LNCAP (cell line): ENCODE measurements around the gene TIMP3.

Source experiments
- CTCF ChIP-seq: fragments of 450-650 bp; IDR thresholded peaks from 2 replicates; pipeline ENCODE4 v1.5.1; 2017; ENCODE audit warnings: mild to moderate bottlenecking

The TIMP3 gene

GRCh38 chr22:32887324-32887980 lies 85.9 kb downstream of the TIMP3 start:
- no peak for TF ChIP-seq CTCF

- no peak for TF ChIP-seq CTCF
Measured at GRCh38 chr22:32888976-32889375, 87.5 kb downstream of the TIMP3 start.

- TF ChIP-seq CTCF = no peak
Measured at GRCh38 chr22:32896891-32897290, 95.4 kb downstream of the TIMP3 start.

- TF ChIP-seq CTCF = no peak
Measured at GRCh38 chr22:32897400-32897799, 95.9 kb downstream of the TIMP3 start.

- no peak for TF ChIP-seq CTCF
Measured at GRCh38 chr22:32900886-32901635, 99.6 kb downstream of the TIMP3 start.

- TF ChIP-seq CTCF = no peak
Measured at GRCh38 chr22:32901925-32902324, 100.4 kb downstream of the TIMP3 start.

GRCh38 chr22:32903507-32903906 lies 102.0 kb downstream of the TIMP3 start:
- TF ChIP-seq CTCF = no peak
